Stimulated activated effector memory CD8-positive, alpha-beta T cell treated with anti-CD3 and anti-CD28 coated beads, Interleukin-12 subunit alpha, Interleukin-12 subunit beta, amount 100 ng/mL, for 72 hours (primary cell): ENCODE results near the gene GADL1.

ENCODE experiments used
- ATAC-seq: fragments of 150-1000 bp; cut with Tn5 transposase; 2 replicates; pipeline ENCODE4 v1.10.0; 2021
- DNase-seq, 2 donors: peaks; one replicate each; pipeline ENCODE4 v3.0.0; 2021 to 2022; ENCODE audit warnings: low spot score in 2 of 2
- H3K27ac Mint-ChIP-seq: one replicate; pipeline ENCODE4 v1.8.0; 2022; ENCODE audit warnings: mild to moderate bottlenecking, mixed read lengths
- H3K36me3 Mint-ChIP-seq: one replicate; pipeline ENCODE4 v1.8.0; 2022; ENCODE audit warnings: mild to moderate bottlenecking, mixed read lengths
- H3K4me1 Mint-ChIP-seq: one replicate; pipeline ENCODE4 v1.8.0; 2022; ENCODE audit warnings: mixed read lengths
- H3K4me3 Mint-ChIP-seq: one replicate; pipeline ENCODE4 v1.8.0; 2022; ENCODE audit warnings: mild to moderate bottlenecking, mixed read lengths
- H3K9me3 Mint-ChIP-seq: one replicate; pipeline ENCODE4 v1.8.0; 2022; ENCODE audit warnings: mixed read lengths

The GADL1 gene

GRCh38 chr3:30683769-30684168, 210.7 kb downstream of the GADL1 start:
- Mint-ChIP-seq H3K4me1 (peaks cover 81% of the 10 kb centered on the region), H3K36me3 (peaks cover 99% of the 10 kb centered on the region)
- no peak for DNase-seq

GRCh38 chr3:30682434-30683155, 211.9 kb downstream of the GADL1 start:
- no peak for DNase-seq
- peaks cover 99% of the 10 kb centered on the region for H3K36me3 Mint-ChIP-seq

More at GRCh38 chr3:30683769-30684168, 210.7 kb downstream of the GADL1 start:
- no peak for ATAC-seq
- Mint-ChIP-seq H3K9me3 (no peaks in the 10 kb centered on the region), H3K4me3 (no peak overlapping the region), H3K27ac (peak overlapping the region; percentile 66)

GRCh38 chr3:30681649-30682211, 212.7 kb downstream of the GADL1 start:
- H3K36me3 Mint-ChIP-seq, result peaks cover 99% of the 10 kb centered on the region
- no peak for DNase-seq
- peak overlapping the region; percentile 52 for H3K27ac Mint-ChIP-seq
- peak; percentile 43 for ATAC-seq
- peaks cover 82% of the 10 kb centered on the region for H3K4me1 Mint-ChIP-seq
- H3K9me3 Mint-ChIP-seq, result no peaks in the 10 kb centered on the region
- H3K4me3 Mint-ChIP-seq, result peak overlapping the region; percentile 11

More at GRCh38 chr3:30682434-30683155, 211.9 kb downstream of the GADL1 start:
- ATAC-seq, result peak; percentile 62
- Mint-ChIP-seq H3K4me3 (no peak overlapping the region), H3K4me1 (peaks cover 77% of the 10 kb centered on the region), H3K27ac (peak overlapping the region; percentile 52), H3K9me3 (no peaks in the 10 kb centered on the region)

- no peaks in the 10 kb centered on the region for H3K9me3 Mint-ChIP-seq
- peak overlapping the region; percentile 52 for H3K27ac Mint-ChIP-seq
- DNase-seq (no peak), ATAC-seq (no peak)
- peaks cover 99% of the 10 kb centered on the region for H3K36me3 Mint-ChIP-seq
- H3K4me3 Mint-ChIP-seq, result peak overlapping the region; percentile 11
- peaks cover 89% of the 10 kb centered on the region for H3K4me1 Mint-ChIP-seq
Observed at GRCh38 chr3:30680789-30681648, 213.4 kb downstream of the GADL1 start.

- H3K9me3 Mint-ChIP-seq, result no peaks in the 10 kb centered on the region
- DNase-seq, result no peak
- peaks cover 99% of the 10 kb centered on the region for H3K36me3 Mint-ChIP-seq
- peak overlapping the region; percentile 52 for H3K27ac Mint-ChIP-seq
- ATAC-seq, result no peak
- no peak overlapping the region for H3K4me3 Mint-ChIP-seq
- peaks cover 87% of the 10 kb centered on the region for H3K4me1 Mint-ChIP-seq
Observed at GRCh38 chr3:30679045-30679444, 215.4 kb downstream of the GADL1 start.

GRCh38 chr3:30677347-30677685, 217.1 kb downstream of the GADL1 start:
- no peaks in the 10 kb centered on the region for H3K9me3 Mint-ChIP-seq
- no peak for DNase-seq
- peaks cover 99% of the 10 kb centered on the region for H3K36me3 Mint-ChIP-seq
- ATAC-seq, result no peak
- H3K4me1 Mint-ChIP-seq, result peaks cover 77% of the 10 kb centered on the region
- H3K27ac Mint-ChIP-seq, result peak overlapping the region; percentile 69
- H3K4me3 Mint-ChIP-seq, result no peak overlapping the region

GRCh38 chr3:30676424-30677346, 217.8 kb downstream of the GADL1 start:
- DNase-seq (no peak), ATAC-seq (peak; percentile 49)
- H3K9me3 Mint-ChIP-seq, result no peaks in the 10 kb centered on the region
- H3K36me3 Mint-ChIP-seq, result peaks cover 99% of the 10 kb centered on the region
- H3K4me1 Mint-ChIP-seq, result peaks cover 77% of the 10 kb centered on the region
- peak overlapping the region; percentile 69 for H3K27ac Mint-ChIP-seq
- H3K4me3 Mint-ChIP-seq, result no peak overlapping the region
